ES-I3 (cell line): Measurements from ENCODE around the gene NBEA.
"Not testable (repeated sequence)": the region's sequence is repeated elsewhere in the genome, so short reads cannot be mapped to it uniquely, and the experiment has no call there.

ENCODE experiments used
- H3K36me3 ChIP-seq: 2 replicates; pipeline ENCODE4 v1.6.1; 2013; ENCODE audit warnings: mild to moderate bottlenecking, low read length, control low read depth, moderate library complexity; ENCODE audit not compliant: insufficient read depth
- H3K4me1 ChIP-seq: 2 replicates; pipeline ENCODE4 v1.6.1; 2013; ENCODE audit warnings: mild to moderate bottlenecking, control low read depth, low read length; ENCODE audit not compliant: insufficient read depth
- H3K9ac ChIP-seq: 2 replicates; pipeline ENCODE4 v1.6.1; 2013; ENCODE audit warnings: low read depth, mild to moderate bottlenecking, low read length, moderate library complexity
- H3K9me3 ChIP-seq: 2 replicates; pipeline ENCODE4 v1.6.1; 2013; ENCODE audit warnings: mild to moderate bottlenecking, low read length, moderate library complexity; ENCODE audit not compliant: control insufficient read depth, insufficient read depth

Gene NBEA

GRCh38 chr13:34971473-34971872, 29.4 kb downstream of the NBEA start:
- H3K9me3 ChIP-seq: no peaks in the 10 kb centered on the region; the same call in 1 of the 2 replicates
- H3K9ac ChIP-seq: no peak overlapping the region
- no peaks in the 10 kb centered on the region for H3K36me3 ChIP-seq
- no peaks in the 10 kb centered on the region for H3K4me1 ChIP-seq

GRCh38 chr13:34985199-34985598, 43.1 kb downstream of the NBEA start:
- H3K36me3 ChIP-seq, H3K9ac ChIP-seq, H3K4me1 ChIP-seq, H3K9me3 ChIP-seq: not testable (repeated sequence)

- Histone ChIP-seq H3K36me3 (no peaks in the 10 kb centered on the region), H3K4me1 (no peaks in the 10 kb centered on the region), H3K9ac (no peak overlapping the region), H3K9me3 (peaks cover 10% of the 10 kb centered on the region)
Observed at GRCh38 chr13:34988330-34988791, 46.3 kb downstream of the NBEA start.

- H3K9ac ChIP-seq: no peak overlapping the region
- peaks cover 10% of the 10 kb centered on the region for H3K9me3 ChIP-seq
- no peaks in the 10 kb centered on the region for H3K36me3 ChIP-seq
- H3K4me1 ChIP-seq: no peaks in the 10 kb centered on the region
Observed at GRCh38 chr13:34990399-34991214, 48.5 kb downstream of the NBEA start.

- H3K9me3 ChIP-seq: peaks cover 10% of the 10 kb centered on the region
- no peaks in the 10 kb centered on the region for H3K4me1 ChIP-seq
- H3K36me3 ChIP-seq: no peaks in the 10 kb centered on the region
- H3K9ac ChIP-seq: no peak overlapping the region
Observed at GRCh38 chr13:34993470-34993869, 51.4 kb downstream of the NBEA start.

GRCh38 chr13:35003734-35004133, 61.7 kb downstream of the NBEA start:
- not testable (repeated sequence) for H3K36me3 ChIP-seq, H3K9ac ChIP-seq, H3K9me3 ChIP-seq, H3K4me1 ChIP-seq

- Histone ChIP-seq H3K9ac (no peak overlapping the region), H3K9me3 (no peaks in the 10 kb centered on the region), H3K4me1 (no peaks in the 10 kb centered on the region), H3K36me3 (no peaks in the 10 kb centered on the region)
Observed at GRCh38 chr13:35005051-35005450, 63.0 kb downstream of the NBEA start.

- H3K9ac ChIP-seq: no peak overlapping the region
- H3K9me3 ChIP-seq: no peaks in the 10 kb centered on the region
- no peaks in the 10 kb centered on the region; the same call in 1 of the 2 replicates for H3K36me3 ChIP-seq
Observed at GRCh38 chr13:35014606-35015213, 72.6 kb downstream of the NBEA start.

GRCh38 chr13:35016362-35017112, 74.5 kb downstream of the NBEA start:
- Histone ChIP-seq H3K4me1 (no peaks in the 10 kb centered on the region), H3K9ac (no peak overlapping the region), H3K9me3 (no peaks in the 10 kb centered on the region), H3K36me3 (no peaks in the 10 kb centered on the region)

More at GRCh38 chr13:35014606-35015213, 72.6 kb downstream of the NBEA start:
- no peaks in the 10 kb centered on the region for H3K4me1 ChIP-seq

- Histone ChIP-seq H3K9me3 (no peaks in the 10 kb centered on the region), H3K36me3 (no peaks in the 10 kb centered on the region), H3K9ac (no peak overlapping the region), H3K4me1 (no peaks in the 10 kb centered on the region)
Observed at GRCh38 chr13:35025314-35025713, 83.2 kb downstream of the NBEA start.

- H3K36me3 ChIP-seq: no peaks in the 10 kb centered on the region
- no peak overlapping the region for H3K9ac ChIP-seq
- H3K4me1 ChIP-seq: no peaks in the 10 kb centered on the region
- H3K9me3 ChIP-seq: peaks cover 2% of the 10 kb centered on the region; the same call in 1 of the 2 replicates
Observed at GRCh38 chr13:35028338-35028867, 86.3 kb downstream of the NBEA start.

GRCh38 chr13:35039012-35039411, 96.9 kb downstream of the NBEA start:
- H3K9ac ChIP-seq: no peak overlapping the region
- H3K36me3 ChIP-seq: no peaks in the 10 kb centered on the region
- no peaks in the 10 kb centered on the region for H3K9me3 ChIP-seq
- no peaks in the 10 kb centered on the region for H3K4me1 ChIP-seq

- Histone ChIP-seq H3K36me3 (no peaks in the 10 kb centered on the region), H3K4me1 (no peaks in the 10 kb centered on the region), H3K9ac (no peak overlapping the region), H3K9me3 (no peaks in the 10 kb centered on the region)
Observed at GRCh38 chr13:35046587-35046986, 104.5 kb downstream of the NBEA start.

- no peaks in the 10 kb centered on the region for H3K36me3 ChIP-seq
- H3K9ac ChIP-seq: no peak overlapping the region
- no peaks in the 10 kb centered on the region for H3K4me1 ChIP-seq
- no peaks in the 10 kb centered on the region for H3K9me3 ChIP-seq
Observed at GRCh38 chr13:35055705-35056104, 113.6 kb downstream of the NBEA start.
